Uterus (tissue), 4 donors: ENCODE data around the gene MANSC4. TPM values are rescaled to one million over a fixed set of nuclear protein-coding genes. Genes with fewer than 3 reads are reported as not detected.

Experiments
- DNase-seq, 2 donors: peaks; one replicate each; pipeline ENCODE4 v3.0.0-alpha.2; 2019 to 2020
- H3K27ac ChIP-seq, 2 donors: fragments of 200-600 bp; sonication (generic); 1 replicate in 1 of 2; 2 replicates in 1 of 2; pipeline ENCODE4 v1.5.1; 2016 to 2018
- H3K27me3 ChIP-seq, 2 donors: fragments of 200-600 bp; sonication (generic); one replicate each; pipeline ENCODE4 v1.5.1; 2018 to 2019; ENCODE audit warnings: control low read depth in 1 of 2
- H3K36me3 ChIP-seq, 2 donors: fragments of 200-600 bp; sonication (generic); one replicate each; pipeline ENCODE4 v1.5.1; 2019; ENCODE audit warnings: control low read depth in 1 of 2
- H3K4me1 ChIP-seq, 2 donors: fragments of 200-600 bp; sonication (generic); one replicate each; pipeline ENCODE4 v1.5.1; 2018 to 2019; ENCODE audit warnings: control low read depth in 1 of 2
- H3K4me3 ChIP-seq, 2 donors: fragments of 200-600 bp; sonication (generic); 1 replicate in 1 of 2; 2 replicates in 1 of 2; pipeline ENCODE4 v1.5.1; 2018 to 2019; ENCODE audit warnings: mild to moderate bottlenecking in 1 of 2
- H3K9me3 ChIP-seq, 2 donors: fragments of 200-600 bp; sonication (generic); one replicate each; pipeline ENCODE4 v1.5.1; 2019; ENCODE audit warnings: control low read depth in 1 of 2
- CTCF ChIP-seq, 4 experiments: fragments of 200-600 bp in 2 of 4; fragments of 450-650 bp in 2 of 4; sonication (generic) in 2 of 4; IDR thresholded peaks; one replicate each; pipeline ENCODE4 v1.5.1; 2016 to 2019; ENCODE audit warnings: antibody characterized with exemption in 4 of 4, mild to moderate bottlenecking in 2 of 4, moderate library complexity in 1 of 4
- POLR2A ChIP-seq, 2 donors: fragments of 450-650 bp; IDR thresholded peaks; one replicate each; pipeline ENCODE4 v1.6.1; 2016; ENCODE audit warnings: antibody characterized with exemption in 2 of 2, mild to moderate bottlenecking in 1 of 2, moderate library complexity in 1 of 2
- intact Hi-C: fragments of 100-400 bp; cut with DNase I; formaldehyde crosslinking; loops from one replicate; pipeline ENCODE4 v1.15.1; 2023; ENCODE audit warnings: low total_unique reads
- small RNA-seq: library from RNA; depleted of rRNA; stranded (forward); fragments of <200 nt; gene quantifications from one replicate; pipeline ENCODE3, GENCODE V24; 2016
- total RNA-seq, 4 donors: library from RNA; depleted of rRNA in 3 of 4; stranded (reverse); fragments of >200 nt in 3 of 4; gene quantifications; one replicate each; pipeline versions ENCODE4 v1.1.0 to v1.2.4, GENCODE V29; 2014 to 2023
- donor health status: DM: yes; HTN: yes; CAD: no.

The MANSC4 gene
- total RNA-seq, 4 donors from 2014 or later = 0.48 to 0.73 TPM; not detected in 2

GRCh38 chr12:27732281-27732680 is 47.8 kb downstream of the MANSC4 start:
- H3K4me3 ChIP-seq = no peak overlapping the region
- no peaks in the 10 kb centered on the region for H3K4me1 ChIP-seq
- no peaks in the 10 kb centered on the region for H3K9me3 ChIP-seq
- no peaks in the 10 kb centered on the region for H3K27me3 ChIP-seq
- H3K27ac ChIP-seq = no peak overlapping the region
- TF ChIP-seq POLR2A (IDR thresholded peaks at IDR 0.05) (no peak), CTCF (IDR thresholded peaks at IDR 0.05) (no peak)
- H3K36me3 ChIP-seq = no peaks in the 10 kb centered on the region
- no peak for DNase-seq
- intact Hi-C loops = no loop called here

DNA sequence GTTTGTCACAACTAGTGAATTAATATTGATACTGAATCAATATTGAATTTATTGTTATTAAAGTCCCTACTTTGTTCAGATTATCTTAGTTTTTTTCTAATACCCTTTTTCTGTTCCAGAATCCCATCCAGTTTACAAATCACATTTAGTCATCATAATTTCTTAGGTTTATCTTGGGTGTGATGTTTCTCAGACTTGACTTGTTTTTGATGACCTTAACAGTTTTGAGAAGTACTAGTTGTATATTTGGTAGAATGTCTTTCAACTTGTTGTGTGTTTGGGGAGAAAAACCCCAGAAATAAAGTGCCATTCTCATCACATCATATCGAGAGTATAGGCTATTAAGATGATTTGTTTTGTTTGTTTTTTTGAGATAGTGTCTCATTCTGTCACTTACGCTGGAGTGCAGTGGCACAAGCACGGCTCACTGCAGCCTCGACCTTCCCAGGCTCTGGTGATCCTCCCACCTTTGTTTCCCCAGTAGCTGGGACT is 49.9 kb downstream of the MANSC4 start:
- intact Hi-C loops = no loop called here
- Histone ChIP-seq H3K4me1 (no peaks in the 10 kb centered on the region), H3K27ac (no peak overlapping the region), H3K27me3 (no peaks in the 10 kb centered on the region), H3K4me3 (no peak overlapping the region), H3K36me3 (no peaks in the 10 kb centered on the region), H3K9me3 (no peaks in the 10 kb centered on the region)
- no peak for DNase-seq
- no peak for TF ChIP-seq CTCF (IDR thresholded peaks at IDR 0.05)
- no peak for TF ChIP-seq POLR2A (IDR thresholded peaks at IDR 0.05)

- intact Hi-C loops = no loop called here
- DNase-seq = no peak
- no peak overlapping the region for H3K4me3 ChIP-seq
- no peak overlapping the region for H3K27ac ChIP-seq
- no peak for TF ChIP-seq POLR2A (IDR thresholded peaks at IDR 0.05)
- no peak for TF ChIP-seq CTCF (IDR thresholded peaks at IDR 0.05)
- no peaks in the 10 kb centered on the region for H3K4me1 ChIP-seq
- no peaks in the 10 kb centered on the region for H3K36me3 ChIP-seq
- H3K27me3 ChIP-seq = no peaks in the 10 kb centered on the region
- H3K9me3 ChIP-seq = no peaks in the 10 kb centered on the region
These were observed 56.8 kb downstream of the MANSC4 start for GRCh38 chr12:27723212-27723611.

Small RNA genes within 50 kb of the gene (small RNA-seq; reads per million reads assigned to genes)
- gene RF00019 (not detected), gene RF02271 (not detected)

Other genes starting within 250 kb of the MANSC4 start
- gene REP15, start 83.8 kb downstream of the MANSC4 start, total RNA-seq = 1 to 10 TPM in 2 of 4 donors, under 1 TPM in 1, not detected in 1; 0.29 to 1.9 (median 1.4) TPM
- 10 to 100 TPM; 40.9 to 66.9 (median 55.9) TPM for gene MRPS35, start 69.4 kb downstream of the MANSC4 start, total RNA-seq
- 10 to 100 TPM; 40.9 to 56.1 (median 45.3) TPM for gene KLHL42, start within 50 bp of the MANSC4 start, total RNA-seq
- gene PTHLH, start 192.5 kb upstream of the MANSC4 start, total RNA-seq = 1 to 10 TPM in 2 of 4 donors, not detected in 2; 1.5 to 2.4 TPM